ENCODE data around the gene LYRM4.

The LYRM4 gene

DNA sequence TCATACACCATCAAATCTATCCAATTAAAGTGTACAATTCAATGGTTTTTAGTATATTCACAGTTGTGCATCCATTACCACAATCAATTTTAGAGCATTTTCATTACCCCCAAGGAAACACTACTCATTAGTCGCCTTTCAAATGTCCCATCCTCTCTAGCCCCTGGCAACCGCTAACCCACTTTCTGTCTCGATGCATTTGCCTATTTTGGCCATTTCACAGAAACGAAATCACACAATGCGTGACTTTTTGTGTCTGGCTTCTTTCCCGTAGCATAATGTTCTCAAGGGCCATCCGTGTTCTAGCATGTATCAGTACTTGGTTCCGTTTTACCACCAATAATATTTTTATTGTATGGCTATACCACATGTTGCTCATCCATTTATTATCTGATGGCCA is 123.9 kb downstream of the LYRM4 start:
- no peak for TF ChIP-seq TAF1 (IDR thresholded peaks at IDR 0.05; ENCODE audit: borderline replicate concordance, insufficient read depth, low read length)
- no peak for TF ChIP-seq FOXP2 (optimal IDR thresholded peaks at IDR 0.05; ENCODE audit: borderline replicate concordance, extremely low read depth, extremely low read length, insufficient read depth)
- TF ChIP-seq, protein P1, sequence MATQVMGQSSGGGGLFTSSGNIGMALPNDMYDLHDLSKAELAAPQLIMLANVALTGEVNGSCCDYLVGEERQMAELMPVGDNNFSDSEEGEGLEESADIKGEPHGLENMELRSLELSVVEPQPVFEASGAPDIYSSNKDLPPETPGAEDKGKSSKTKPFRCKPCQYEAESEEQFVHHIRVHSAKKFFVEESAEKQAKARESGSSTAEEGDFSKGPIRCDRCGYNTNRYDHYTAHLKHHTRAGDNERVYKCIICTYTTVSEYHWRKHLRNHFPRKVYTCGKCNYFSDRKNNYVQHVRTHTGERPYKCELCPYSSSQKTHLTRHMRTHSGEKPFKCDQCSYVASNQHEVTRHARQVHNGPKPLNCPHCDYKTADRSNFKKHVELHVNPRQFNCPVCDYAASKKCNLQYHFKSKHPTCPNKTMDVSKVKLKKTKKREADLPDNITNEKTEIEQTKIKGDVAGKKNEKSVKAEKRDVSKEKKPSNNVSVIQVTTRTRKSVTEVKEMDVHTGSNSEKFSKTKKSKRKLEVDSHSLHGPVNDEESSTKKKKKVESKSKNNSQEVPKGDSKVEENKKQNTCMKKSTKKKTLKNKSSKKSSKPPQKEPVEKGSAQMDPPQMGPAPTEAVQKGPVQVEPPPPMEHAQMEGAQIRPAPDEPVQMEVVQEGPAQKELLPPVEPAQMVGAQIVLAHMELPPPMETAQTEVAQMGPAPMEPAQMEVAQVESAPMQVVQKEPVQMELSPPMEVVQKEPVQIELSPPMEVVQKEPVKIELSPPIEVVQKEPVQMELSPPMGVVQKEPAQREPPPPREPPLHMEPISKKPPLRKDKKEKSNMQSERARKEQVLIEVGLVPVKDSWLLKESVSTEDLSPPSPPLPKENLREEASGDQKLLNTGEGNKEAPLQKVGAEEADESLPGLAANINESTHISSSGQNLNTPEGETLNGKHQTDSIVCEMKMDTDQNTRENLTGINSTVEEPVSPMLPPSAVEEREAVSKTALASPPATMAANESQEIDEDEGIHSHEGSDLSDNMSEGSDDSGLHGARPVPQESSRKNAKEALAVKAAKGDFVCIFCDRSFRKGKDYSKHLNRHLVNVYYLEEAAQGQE (IDR thresholded peaks at IDR 0.05; ENCODE audit: insufficient read depth in 1 of 2, low read depth in 2 of 2, low read length in 2 of 2): no peak
- no peak for TF ChIP-seq POLR2AphosphoS5 (IDR thresholded peaks at IDR 0.05; ENCODE audit: low read depth, low read length)
- TF ChIP-seq SIN3A (IDR thresholded peaks at IDR 0.05; ENCODE audit: borderline replicate concordance, insufficient read depth, low read length): no peak

DNA sequence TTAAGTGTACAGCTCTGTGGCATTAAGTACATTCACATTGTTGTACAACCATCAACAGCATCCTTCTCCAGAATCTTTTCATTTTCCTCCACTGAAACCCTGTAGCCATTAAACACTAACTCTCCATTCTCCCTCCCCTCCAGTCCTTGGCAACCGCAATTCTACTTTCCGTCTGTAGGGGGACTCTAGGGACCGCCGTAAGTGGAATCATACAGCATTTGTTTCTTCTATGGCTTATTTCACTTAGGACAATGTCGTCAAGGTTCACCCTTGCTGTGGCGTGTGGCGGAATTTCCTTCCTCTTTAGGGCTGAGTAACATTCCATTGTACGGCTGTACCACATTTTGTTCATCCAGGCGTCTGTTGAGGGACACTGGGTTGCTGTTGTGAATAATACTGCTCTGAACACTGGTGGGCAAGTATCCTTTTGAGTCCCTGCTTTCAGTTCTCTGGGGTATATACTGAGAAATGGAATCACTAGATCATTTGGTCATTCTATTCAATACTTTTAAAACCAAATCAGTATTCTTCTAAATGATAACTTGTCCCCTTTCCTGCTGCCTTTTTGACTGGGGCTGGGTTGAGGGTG is 124.9 kb downstream of the LYRM4 start:
- TF ChIP-seq, protein P1 (IDR thresholded peaks at IDR 0.05; ENCODE audit: insufficient read depth in 1 of 2, low read depth in 2 of 2, low read length in 2 of 2): no peak
- TF ChIP-seq FOXP2 (optimal IDR thresholded peaks at IDR 0.05; ENCODE audit: borderline replicate concordance, extremely low read depth, extremely low read length, insufficient read depth) (no peak), TAF1 (IDR thresholded peaks at IDR 0.05; ENCODE audit: borderline replicate concordance, insufficient read depth, low read length) (no peak), POLR2AphosphoS5 (IDR thresholded peaks at IDR 0.05; ENCODE audit: low read depth, low read length) (no peak), SIN3A (IDR thresholded peaks at IDR 0.05; ENCODE audit: borderline replicate concordance, insufficient read depth, low read length) (no peak)

DNA sequence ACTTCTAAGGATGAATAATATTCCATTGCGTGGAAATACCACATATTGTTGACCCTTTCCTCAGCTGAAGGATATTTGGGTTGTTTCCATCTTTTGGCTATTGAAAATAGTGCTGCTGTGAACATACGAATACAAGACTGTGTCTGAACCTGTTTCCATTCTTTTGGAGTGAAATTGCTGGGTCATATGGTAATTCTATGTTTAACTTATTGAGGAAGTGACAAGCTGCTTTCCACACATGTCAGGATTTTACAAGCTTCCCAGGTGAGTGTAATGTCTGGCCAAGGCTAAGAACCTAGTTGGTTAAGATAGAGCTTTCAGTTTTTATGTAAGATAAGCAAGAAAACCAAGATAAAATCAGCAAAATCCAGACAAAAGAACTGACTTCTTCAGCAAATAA is 126.8 kb downstream of the LYRM4 start:
- TF ChIP-seq SIN3A (IDR thresholded peaks at IDR 0.05; ENCODE audit: borderline replicate concordance, insufficient read depth, low read length) (no peak), FOXP2 (optimal IDR thresholded peaks at IDR 0.05; ENCODE audit: borderline replicate concordance, extremely low read depth, extremely low read length, insufficient read depth) (no peak), POLR2AphosphoS5 (IDR thresholded peaks at IDR 0.05; ENCODE audit: low read depth, low read length) (no peak), TAF1 (IDR thresholded peaks at IDR 0.05; ENCODE audit: borderline replicate concordance, insufficient read depth, low read length) (no peak)
- TF ChIP-seq, protein P1 (IDR thresholded peaks at IDR 0.05; ENCODE audit: insufficient read depth in 1 of 2, low read depth in 2 of 2, low read length in 2 of 2): no peak

DNA sequence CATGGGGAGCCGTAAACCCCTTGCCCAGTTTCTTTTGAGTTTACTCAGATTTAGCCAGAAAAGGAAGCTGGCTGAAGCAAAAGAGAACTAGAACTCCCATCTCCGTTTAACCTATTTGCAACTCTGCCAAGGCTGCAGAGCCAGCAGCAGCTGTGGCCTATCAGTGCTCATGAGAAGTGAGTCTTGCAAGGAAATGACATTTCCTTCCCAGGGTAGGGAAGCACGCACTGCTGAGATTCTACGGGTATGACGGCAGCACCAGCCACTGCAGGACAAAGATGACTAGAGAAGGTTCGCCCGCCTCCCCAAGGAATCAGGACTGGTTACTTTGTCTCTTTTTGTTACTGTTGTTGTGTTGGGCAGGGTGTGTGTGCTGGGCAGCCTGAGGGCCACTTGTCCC is 128.0 kb downstream of the LYRM4 start:
- TF ChIP-seq FOXP2 (optimal IDR thresholded peaks at IDR 0.05; ENCODE audit: borderline replicate concordance, extremely low read depth, extremely low read length, insufficient read depth) (no peak), POLR2AphosphoS5 (IDR thresholded peaks at IDR 0.05; ENCODE audit: low read depth, low read length) (no peak), TAF1 (IDR thresholded peaks at IDR 0.05; ENCODE audit: borderline replicate concordance, insufficient read depth, low read length) (no peak)
- TF ChIP-seq, protein P1 (IDR thresholded peaks at IDR 0.05; ENCODE audit: insufficient read depth in 1 of 2, low read depth in 2 of 2, low read length in 2 of 2): no peak
